T follicular helper cell (primary cell): ENCODE measurements around the gene NUDT16L1.

ENCODE experiments used
- DNase-seq: peaks from one replicate; pipeline ENCODE4 v3.0.0-alpha.2; 2020; ENCODE audit warnings: low read depth

NUDT16L1 gene

GRCh38 chr16:4682084-4682591, 11.2 kb upstream of the NUDT16L1 start:
- no peak for DNase-seq

- no peak for DNase-seq
Measured at GRCh38 chr16:4682616-4683254, 10.6 kb upstream of the NUDT16L1 start.

- DNase-seq, result no peak
Measured at GRCh38 chr16:4683255-4684057, 9.9 kb upstream of the NUDT16L1 start.

GRCh38 chr16:4684058-4684715, 9.2 kb upstream of the NUDT16L1 start:
- DNase-seq, result no peak

DNA sequence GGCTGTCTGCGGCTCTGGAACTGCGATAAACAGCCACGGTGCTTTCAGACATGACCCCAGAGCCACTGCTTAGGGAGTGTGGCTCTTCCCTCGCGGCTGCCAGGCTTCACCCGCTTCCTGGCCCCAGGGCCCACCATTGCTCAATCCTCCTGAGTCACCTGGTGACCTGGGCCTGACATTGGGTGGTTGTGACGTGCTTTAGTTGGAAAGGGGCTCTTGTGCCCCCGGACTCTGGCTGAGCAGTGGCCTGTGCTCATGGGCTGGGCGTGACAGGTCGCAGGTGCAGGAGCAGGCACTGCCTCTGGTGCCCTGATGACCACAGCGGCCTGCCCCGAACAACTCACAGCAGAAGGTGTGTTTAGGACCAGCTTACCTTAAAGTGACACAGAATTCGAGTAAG, 8.6 kb upstream of the NUDT16L1 start:
- no peak for DNase-seq

- no peak for DNase-seq
Measured at GRCh38 chr16:4685292-4685691, 8.1 kb upstream of the NUDT16L1 start.

DNA sequence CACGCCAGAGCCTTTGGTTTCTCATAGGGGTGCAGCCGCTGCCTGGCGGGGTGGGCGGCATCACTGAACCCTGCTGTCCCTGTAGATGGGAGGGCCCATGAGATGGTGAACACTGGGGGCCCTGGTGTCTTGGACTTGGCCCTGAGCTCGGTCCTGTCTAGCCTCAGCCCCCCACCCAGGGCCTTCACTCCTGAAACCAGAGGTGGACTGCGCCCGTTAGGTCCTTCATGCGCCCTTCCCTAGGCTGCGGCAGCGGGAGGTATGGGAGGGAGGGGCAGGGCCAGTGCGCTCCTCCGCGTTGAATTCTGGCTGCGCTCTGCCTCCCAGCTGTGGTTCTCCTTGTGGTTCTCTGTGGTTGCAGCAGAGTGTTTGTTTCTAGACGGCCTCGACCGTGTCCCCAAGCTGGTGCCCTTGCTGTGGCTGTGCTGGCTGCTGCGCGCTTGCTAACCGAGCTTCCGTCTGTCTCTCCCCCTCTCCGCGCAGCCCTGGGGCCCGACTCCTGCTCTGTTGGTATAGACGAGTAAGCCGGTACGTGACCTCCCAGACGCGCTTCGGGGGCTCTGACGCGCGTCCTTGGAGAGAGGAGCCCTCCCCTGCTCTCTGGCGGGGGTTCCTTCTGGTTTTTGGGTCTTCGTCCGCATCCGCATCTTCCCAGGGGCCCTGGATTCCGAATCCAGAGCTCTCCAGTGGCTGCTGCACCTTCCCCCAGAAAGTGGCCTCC, 7.4 kb upstream of the NUDT16L1 start:
- no peak for DNase-seq

DNA sequence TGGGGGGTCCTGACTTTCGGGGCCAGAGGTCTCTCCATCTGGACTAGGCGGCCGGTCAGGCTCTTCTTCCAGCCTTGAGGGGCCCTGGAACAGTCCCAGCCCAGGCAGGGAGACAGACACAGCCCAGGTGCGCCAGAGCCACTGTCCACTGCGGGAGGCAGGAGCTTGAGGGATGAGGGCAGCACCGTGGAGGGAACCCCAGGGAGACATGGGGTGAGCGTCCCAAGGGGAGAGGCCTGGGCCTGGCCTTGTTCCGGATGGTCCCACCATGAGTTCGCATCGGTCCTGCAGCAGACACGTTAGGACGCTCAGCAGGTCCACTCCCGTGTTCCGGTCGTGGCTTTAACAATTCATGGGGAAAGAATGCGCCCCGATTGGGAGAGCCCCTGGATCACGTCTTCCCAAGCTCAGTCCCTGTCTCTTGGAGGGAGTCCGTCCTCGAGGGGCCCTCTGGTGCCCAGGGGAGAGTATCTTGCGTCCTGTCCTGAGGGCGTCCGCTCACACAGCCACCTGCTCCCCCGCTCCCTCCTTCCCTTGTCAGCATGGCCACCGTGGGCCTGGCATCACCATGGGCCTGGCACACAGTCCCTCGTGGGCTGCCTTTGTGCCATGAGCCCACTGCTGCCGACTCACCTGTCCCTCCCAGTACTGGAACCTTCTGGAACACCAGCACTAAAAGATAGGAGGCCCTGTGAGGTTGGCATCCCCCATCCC, 6.7 kb upstream of the NUDT16L1 start:
- DNase-seq, result no peak

DNA sequence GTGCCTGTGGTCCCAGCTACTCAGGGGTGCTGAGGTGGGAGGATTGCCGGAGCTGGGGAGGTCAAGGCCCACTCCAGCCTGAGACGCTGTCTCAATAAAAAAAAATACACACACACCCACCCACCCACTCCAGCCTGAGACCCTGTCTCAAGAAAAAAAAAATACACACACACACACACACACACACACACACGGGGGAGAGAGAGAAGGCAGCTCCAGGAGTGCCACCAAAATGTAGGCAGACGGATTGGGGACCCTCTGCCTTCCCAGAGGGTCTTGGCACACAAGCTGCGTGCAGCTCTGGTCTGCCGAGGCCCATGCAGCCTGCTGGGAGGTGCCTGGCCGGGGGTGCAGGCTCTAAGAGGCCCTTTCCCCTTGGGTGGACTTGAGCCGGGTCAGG, 5.9 kb upstream of the NUDT16L1 start:
- DNase-seq, result no peak

DNA sequence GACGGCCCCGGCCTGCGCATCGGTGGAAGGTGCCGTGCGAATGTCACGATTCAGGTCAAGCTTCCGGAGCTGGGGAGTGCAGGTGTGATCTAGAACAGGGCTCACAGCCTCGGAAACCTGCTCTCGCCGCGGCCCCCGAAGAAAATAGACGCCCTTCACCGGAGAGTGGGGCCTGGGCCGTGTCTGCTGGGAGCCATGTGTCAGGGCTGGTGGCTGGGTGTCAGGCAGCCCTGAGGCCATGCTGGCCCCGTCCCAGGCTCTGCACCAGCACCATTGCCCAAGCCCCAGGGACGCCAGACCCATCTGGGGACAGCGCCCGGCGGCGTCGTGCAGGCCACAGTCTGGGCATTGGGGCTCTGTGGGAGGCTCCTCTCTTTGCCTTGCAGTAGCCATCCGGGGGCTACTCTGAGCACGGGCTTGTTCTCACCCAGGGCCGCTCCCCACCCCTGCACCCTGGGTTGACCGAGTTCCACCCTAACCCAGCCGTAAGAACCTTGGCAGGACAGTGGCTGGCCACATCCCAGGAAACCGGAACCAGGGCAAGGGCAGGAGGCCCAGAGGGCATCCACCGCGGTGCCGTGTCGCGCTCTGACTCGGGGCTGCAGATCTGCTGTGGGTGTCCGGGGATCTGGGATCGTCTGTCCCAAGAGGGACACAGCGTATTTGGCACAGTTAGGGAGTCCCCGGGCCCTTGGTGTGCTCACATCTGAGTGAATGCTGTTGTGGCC, 5.3 kb upstream of the NUDT16L1 start:
- no peak for DNase-seq

GRCh38 chr16:4688674-4689045, 4.7 kb upstream of the NUDT16L1 start:
- no peak for DNase-seq

DNA sequence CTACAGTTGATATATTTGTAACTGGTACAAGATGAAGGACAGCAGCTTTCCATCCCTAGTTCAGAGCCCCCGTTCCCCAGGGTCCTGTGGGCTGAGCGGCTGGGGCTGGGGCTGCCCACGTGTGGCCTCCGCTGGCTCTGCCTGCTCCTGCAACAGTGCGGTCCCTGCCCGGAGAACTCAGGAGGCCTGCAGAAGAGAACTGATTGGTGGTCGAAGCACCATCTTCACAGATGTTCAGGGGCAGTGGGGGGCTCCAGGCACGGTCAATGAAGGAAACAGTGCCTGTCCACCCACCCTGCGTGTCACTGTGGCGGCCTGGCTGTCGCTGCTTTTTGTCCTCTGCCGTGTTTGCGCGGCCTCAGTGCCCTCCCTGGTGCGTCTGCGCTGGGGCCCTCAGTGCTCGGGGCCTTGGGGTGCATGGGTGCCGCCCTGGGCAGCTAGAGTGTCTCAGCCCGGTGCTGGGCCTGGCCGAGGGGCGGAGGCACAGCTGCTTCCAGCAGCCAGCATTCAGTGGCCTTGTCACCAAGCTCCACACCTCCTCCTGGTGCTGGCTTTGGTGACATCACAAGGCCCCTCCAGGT, 4.2 kb upstream of the NUDT16L1 start:
- no peak for DNase-seq

DNA sequence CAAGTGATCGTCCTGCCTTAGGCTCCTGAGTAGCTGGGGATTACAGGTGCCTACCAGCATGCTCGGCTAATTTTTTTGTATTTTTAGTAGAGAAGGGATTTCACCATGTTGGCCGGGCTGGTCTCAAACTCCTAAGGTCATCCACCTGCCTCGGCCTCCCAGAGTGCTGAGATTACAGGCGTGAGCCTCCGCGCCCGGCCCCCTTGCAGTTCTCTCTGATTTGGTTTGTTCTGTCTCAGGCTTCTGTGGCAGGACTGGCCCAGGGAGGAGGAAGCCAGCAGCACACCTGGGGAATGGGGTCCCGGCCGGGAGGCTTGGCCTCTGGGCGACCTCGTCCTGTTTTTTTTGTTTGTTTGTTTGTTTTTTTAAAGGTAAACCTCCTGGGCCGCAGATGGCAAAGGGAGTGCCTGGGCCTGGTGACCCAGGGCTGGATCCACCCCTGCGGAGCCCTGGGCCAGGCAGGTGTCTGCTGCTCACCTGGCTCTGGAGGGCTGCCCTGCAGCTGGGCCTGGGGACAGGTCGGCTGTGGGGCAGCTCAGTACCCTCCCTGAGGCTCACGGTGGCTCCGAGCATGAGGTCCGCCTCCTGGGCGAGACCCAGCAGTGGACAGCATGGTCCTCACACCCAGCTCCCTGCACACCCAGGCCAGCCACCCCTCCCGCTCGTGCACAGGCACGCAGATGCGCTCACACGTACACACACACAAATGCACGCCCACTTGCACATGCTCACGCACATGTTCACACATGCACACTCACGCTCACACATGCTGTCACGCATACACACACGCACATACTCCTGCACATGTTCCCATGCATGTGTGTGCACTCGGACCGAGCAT, 3.3 kb upstream of the NUDT16L1 start:
- DNase-seq, result no peak

DNA sequence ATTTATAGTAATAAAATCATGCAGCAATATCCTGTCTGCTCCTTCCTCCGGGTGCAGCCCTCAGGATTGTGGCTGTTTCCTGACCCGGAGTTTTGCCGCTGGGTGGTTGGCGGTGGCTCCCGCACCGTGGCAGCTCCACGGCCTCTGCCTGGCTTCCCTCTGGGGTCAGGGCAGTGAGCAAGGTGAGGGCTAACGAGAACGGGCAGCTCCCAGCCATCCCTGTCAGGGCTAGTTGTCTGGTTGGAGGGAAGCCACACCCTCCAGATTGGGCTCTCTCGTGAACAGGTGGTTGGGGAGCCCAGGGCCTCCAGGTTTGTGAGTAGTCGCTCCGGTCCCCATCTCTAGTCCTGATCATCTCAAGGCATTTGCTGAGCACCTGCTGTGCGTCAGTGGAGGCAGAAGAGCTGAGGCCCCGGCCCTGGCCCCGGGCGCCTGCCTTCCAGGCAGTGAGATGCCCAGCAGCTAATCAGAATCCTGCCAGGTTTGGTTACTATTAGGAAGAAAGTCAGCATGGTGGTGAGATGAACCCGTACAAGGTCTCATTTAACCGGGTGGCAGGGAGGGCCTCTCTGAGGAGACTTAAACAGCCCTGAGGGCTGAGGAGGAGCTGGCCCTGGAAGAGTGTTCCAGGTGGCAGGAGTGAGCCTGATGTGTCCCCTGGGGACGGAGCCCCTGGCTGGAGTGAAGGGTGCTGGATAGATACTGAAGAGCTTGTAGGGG, 2.3 kb upstream of the NUDT16L1 start:
- no peak for DNase-seq

GRCh38 chr16:4691666-4692412, 1.5 kb upstream of the NUDT16L1 start:
- DNase-seq, result no peak

GRCh38 chr16:4692460-4693295, 684 bp upstream of the NUDT16L1 start:
- DNase-seq, result no peak

DNA sequence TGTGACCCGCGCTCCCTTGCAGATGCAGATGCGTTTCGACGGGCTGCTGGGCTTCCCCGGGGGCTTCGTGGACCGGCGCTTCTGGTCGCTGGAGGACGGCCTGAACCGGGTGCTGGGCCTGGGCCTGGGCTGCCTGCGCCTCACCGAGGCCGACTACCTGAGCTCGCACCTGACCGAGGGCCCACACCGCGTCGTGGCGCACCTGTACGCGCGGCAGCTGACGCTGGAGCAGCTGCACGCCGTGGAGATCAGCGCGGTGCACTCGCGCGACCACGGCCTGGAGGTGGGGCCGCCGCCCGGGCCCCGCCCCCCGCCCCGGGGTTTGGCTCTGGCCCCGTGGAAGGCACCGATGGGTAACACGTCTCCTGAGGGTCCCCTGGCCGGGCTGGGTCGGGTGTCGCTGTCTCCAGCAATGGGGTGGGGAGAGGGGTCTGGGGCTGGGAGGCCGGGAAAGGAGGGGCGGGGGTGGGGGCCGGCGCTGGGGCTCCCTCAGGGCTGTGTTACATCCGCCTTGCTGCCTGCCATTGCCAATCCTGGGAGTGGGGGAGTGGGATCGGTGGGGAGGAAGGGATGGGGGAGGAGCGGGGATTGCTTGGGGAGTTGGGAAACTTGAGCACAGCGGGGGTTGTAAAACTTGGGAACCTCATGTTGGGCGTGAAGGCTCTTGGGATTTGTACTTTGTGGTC, 737 bp downstream of the NUDT16L1 start:
- DNase-seq, result peak; percentile 29
